ENCODE data around the gene PGP. TPM values are rescaled to one million over a fixed set of nuclear protein-coding genes. Genes with fewer than 3 reads are reported as not detected.

PGP gene
- total RNA-seq, 1 donor from 2014 or later, result 29.3 TPM

GRCh38 chr16:2171601-2172178 lies 43.0 kb downstream of the PGP start:
- no peak overlapping the region for H3K4me3 ChIP-seq (ENCODE audit: low read depth, low read length)
- no peak for DNase-seq (ENCODE audit: low read depth)
- no peak for TF ChIP-seq CTCF (conservative IDR thresholded peaks at IDR 0.05; ENCODE audit: low read depth, low read length)

DNA sequence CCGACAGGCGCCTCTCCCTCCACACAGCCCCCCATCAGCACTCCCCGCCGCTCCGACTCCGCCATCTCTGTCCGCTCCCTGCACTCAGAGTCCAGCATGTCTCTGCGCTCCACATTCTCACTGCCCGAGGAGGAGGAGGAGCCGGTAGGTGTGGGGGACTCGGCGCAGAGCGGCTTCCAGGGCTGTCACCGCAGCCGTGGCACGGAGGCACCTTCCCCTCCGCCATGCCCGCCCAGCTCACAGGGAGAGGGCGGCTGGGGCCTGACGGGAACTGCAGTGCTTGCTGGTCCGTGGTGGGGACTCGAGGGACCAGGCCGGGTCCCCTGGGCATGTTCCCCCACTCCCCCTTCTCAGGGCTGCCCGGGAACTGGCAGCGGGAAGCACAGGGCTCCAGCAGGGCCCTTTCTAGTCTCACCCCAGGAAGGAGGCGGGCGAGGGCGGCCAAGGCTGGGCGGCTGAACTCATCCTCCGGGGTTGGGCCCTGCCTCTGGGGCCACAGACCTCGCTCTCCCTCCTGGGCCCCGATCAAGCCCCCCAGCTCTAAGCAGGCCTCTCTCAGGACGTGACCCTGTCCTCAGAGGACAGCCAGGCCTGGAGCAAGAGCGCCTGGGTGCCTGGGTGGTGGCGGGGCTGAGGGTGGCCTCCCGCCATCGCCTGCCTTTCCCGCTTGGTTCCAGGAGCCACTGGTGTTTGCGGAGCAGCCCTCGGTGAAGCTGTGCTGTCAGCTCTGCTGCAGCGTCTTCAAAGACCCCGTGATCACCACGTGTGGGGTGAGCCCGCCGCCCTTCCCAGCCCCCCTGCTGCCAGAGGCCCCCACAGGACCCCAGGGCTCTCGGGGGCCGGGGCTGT lies 43.8 kb downstream of the PGP start:
- no peak overlapping the region for H3K4me3 ChIP-seq (ENCODE audit: low read depth, low read length)
- TF ChIP-seq CTCF (conservative IDR thresholded peaks at IDR 0.05; ENCODE audit: low read depth, low read length), result no peak
- DNase-seq (ENCODE audit: low read depth), result no peak

- no peak for DNase-seq (ENCODE audit: low read depth)
- TF ChIP-seq CTCF (conservative IDR thresholded peaks at IDR 0.05; ENCODE audit: low read depth, low read length), result no peak
- no peak overlapping the region for H3K4me3 ChIP-seq (ENCODE audit: low read depth, low read length)
Measured at GRCh38 chr16:2170080-2170479, 44.6 kb downstream of the PGP start.

GRCh38 chr16:2167068-2167638 lies 47.5 kb downstream of the PGP start:
- H3K4me3 ChIP-seq (ENCODE audit: low read depth, low read length), result no peak overlapping the region
- no peak for DNase-seq (ENCODE audit: low read depth)
- no peak for TF ChIP-seq CTCF (conservative IDR thresholded peaks at IDR 0.05; ENCODE audit: low read depth, low read length)

DNA sequence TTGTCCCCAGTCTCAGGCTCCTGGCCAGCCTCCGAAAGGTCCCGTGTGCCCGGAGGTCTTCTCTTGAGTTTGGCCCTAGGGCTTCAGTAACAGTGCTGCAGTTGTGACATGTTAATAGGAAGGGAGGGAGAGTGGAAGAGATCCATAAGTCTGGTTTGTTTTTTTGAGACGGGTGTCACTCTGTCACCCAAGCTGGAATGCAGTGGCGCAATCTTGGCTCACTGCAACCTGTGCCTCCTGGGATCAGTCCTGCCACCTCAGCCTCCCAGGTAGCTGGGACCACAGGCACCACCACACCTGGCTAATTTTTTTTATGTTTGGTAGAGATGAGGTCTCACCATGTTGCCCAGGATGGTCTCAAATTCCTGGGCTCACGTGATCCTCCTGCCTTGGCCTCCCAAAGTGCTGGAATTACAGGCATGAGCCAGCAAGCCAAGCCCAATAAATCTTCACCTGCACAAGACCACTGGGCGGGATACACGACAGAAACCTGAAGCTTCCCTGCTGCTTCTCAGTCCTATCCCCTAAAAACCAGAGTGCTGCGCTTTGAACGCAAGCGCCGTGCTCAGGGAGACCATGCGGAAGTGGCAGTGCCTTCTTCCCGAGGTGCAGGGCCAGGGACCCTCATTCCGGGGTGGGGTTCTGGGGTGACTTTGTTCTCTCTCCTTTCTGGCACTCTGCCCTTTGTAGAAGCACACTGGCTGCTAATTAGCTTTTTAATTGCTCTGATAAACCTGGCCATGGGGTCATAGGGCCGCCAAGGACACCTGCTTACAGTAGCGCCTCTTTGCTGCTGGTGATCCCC lies 48.2 kb downstream of the PGP start:
- no peak for TF ChIP-seq CTCF (conservative IDR thresholded peaks at IDR 0.05; ENCODE audit: low read depth, low read length)
- H3K4me3 ChIP-seq (ENCODE audit: low read depth, low read length), result no peak overlapping the region
- no peak for DNase-seq (ENCODE audit: low read depth)

DNA sequence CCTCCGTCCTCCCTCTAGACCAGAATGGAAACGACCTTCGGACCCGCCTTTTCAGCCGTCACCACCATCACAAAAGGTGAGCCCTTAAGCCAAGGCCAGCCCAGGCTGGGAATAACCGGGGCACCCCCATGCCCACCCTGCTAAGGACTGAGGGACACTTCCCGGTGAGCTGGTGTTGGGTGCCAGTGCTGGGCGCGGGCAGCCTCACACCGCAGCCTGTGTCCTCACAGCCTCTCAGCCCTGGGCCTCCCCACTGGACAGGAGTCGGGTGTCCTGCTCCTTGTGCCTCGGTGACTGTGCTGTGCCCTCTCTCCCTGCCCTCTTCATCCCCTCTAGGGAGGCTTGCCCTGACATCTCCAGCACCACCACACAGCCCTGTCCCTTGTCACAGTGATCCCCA lies 48.8 kb downstream of the PGP start:
- TF ChIP-seq CTCF (conservative IDR thresholded peaks at IDR 0.05; ENCODE audit: low read depth, low read length), result no peak
- no peak overlapping the region for H3K4me3 ChIP-seq (ENCODE audit: low read depth, low read length)
- DNase-seq (ENCODE audit: low read depth), result no peak
